ENCODE data around the gene ADPRH. TPM values are rescaled to one million over a fixed set of nuclear protein-coding genes. Genes with fewer than 3 reads are reported as not detected.
"Not testable (repeated sequence)": the region's sequence is repeated elsewhere in the genome, so short reads cannot be mapped to it uniquely, and the experiment has no call there.

ADPRH gene
- total RNA-seq, 1 donor = 7.3 TPM

DNA sequence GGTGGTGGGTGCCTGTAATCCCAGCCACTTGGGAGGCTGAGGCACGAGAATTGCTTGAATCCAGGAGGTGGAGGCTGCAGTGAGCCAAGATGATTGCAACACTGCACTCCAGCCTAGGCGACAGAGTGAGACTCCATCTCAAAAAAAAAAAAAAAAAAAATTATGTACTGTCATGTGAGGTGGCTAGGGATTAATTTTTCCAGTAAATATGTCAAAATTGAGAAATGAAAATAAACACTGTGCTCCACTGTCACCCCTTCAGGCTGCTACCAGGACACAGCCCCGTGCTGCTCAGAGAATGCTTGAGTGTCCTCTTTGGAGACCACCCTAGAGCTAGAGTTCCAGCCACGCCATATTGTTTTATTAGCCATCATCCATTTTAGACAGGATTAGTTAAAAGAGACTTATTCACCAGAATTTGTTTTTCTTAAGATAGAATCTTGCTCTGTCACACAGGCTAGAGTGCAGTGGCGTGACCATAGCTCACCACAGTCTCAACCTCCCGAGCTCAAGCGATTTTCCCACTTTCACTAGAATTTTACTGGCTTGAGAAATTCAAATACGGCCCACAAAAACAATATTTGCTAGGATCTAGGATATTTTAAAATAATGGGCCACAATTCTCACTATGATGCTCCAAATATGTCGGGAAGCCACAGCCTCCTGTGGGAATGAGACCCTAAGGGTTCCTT is 20.5 kb upstream of the ADPRH start:
- no peak for DNase-seq (ENCODE audit: low read depth in 2 of 3, low spot score in 2 of 3)

DNA sequence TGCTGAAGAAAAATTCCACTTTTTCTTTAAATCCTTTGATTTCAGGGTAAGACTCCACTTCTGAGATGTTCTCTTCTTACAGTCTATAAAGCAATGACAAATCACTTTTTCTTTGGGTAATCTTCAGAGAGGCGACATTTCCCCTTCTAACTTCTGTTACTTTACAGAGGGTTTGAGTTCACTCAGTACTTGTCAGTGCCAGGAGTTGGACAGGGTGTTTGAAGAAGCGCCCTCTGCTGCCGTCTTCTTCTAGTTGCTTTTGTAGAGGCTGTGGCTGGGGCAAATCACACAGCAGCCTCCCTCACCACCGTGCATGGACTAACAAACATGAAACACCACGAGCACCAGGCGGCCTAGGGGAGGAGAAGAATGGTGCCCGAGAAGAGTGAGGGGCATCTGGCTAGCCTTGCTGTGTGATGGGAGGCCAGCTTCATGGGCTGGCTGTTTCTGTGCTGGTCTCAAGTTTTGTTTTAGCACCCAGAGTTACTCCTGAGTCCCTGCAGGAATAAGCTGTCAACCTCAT is 19.8 kb upstream of the ADPRH start, which contains the start of gene CD80:
TSS of gene CD80 (minus strand) at position 174 of the 523 bp plus-strand sequence. CDS start 1,886 bp downstream, outside the sequence.
- DNase-seq (ENCODE audit: low read depth in 2 of 3, low spot score in 2 of 3) = peak in 2 of 3 donors; percentile 70 to 85

DNA sequence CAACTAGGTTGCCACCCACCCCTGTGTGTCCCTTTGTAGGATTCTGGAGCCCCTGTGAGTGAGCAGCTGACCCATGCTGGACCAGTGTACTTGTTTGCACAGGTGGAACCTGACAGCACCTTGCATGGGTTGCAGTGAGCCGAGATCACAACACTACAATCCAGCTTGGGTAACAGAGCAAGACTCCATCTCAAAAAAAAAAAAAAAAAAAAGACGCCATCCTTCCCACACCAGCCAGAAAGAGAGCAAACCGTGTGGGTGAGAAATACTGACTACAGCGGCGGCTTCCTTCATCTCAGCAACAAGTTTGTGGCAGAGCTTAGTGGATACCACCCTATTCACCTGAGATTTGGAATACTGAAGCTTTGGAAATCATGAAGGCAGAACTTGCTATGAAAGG is 19.1 kb upstream of the ADPRH start:
- DNase-seq (ENCODE audit: low read depth in 2 of 3, low spot score in 2 of 3) = no peak

DNA sequence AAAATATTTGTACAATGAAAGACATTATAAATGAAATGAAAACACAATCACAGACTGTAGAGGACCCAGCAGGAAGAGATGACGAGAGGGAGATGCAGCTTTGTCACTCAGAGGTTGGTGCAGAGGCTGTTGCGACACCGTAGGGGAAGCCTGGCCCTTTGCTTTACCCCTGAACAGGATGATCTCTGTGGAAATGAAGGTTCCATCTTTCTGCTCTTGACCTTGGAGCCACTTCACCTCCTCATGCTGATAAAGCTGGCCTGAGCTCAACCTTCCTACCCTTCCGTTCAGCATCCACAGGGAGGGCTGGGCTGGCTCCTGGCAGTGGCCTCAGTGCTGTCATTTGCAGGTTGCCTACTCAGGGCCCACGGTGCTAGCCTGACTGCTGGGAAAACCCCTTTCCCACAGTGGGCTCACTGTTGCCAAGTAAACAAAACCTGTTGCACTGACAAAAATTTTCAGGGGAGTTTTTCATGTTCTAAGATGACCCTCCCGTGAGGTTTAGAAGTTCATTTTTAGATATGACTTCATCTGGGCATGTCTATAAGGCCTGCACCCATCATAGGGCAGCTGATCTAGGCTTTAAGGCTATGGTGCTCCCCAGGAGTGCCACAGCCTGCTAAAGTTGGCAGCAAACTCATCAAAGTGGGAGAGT is 16.9 kb upstream of the ADPRH start:
- peak in 2 of 3 donors; percentile 59 to 63 for DNase-seq (ENCODE audit: low read depth in 2 of 3, low spot score in 2 of 3)

DNA sequence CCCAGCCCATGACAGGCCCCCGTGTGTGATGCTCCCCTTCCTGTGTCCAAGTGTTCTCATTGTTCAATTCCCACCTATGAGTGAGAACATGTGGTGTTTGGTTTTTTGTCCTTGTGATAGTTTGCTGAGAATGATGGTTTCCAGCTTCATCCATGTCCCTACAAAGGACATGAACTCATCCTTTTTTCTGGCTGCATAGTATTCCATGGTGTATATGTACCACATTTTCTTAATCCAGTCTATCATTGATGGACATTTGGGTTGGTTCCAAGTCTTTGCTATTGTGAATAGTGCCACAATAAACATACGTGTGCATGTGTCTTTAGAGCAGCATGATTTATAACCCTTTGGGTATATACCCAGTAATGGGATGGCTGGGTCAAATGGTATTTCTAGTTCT is 16.0 kb upstream of the ADPRH start:
- not testable (repeated sequence) for DNase-seq (ENCODE audit: low read depth in 2 of 3, low spot score in 2 of 3)

- no peak for DNase-seq (ENCODE audit: low read depth in 2 of 3, low spot score in 2 of 3)
Measured at GRCh38 chr3:119569156-119569555, 10.1 kb upstream of the ADPRH start.

DNA sequence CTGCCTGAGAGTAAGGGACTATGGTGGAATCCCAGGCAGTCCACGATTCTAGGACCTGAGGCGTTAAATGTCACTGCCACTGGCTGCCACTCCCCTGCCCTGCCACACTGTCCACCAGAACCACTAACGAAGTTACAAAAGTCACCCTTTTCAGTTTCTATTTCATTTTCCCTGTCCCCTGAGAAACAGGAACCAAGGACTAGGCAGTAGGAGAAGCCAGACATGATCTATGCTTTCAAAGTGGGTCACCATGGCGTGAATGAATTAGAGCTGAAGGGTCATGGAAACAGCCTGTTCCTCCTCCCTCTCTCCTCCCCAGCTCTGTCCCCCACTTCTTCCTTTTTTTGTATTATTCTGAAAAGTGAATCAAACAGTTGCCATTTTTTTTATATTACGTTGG is 9.1 kb upstream of the ADPRH start:
- DNase-seq (ENCODE audit: low read depth in 2 of 3, low spot score in 2 of 3) = peak in 2 of 3 donors; percentile 34 to 83

GRCh38 chr3:119571230-119571629 is 8.1 kb upstream of the ADPRH start:
- DNase-seq (ENCODE audit: low read depth in 2 of 3, low spot score in 2 of 3) = no peak

DNA sequence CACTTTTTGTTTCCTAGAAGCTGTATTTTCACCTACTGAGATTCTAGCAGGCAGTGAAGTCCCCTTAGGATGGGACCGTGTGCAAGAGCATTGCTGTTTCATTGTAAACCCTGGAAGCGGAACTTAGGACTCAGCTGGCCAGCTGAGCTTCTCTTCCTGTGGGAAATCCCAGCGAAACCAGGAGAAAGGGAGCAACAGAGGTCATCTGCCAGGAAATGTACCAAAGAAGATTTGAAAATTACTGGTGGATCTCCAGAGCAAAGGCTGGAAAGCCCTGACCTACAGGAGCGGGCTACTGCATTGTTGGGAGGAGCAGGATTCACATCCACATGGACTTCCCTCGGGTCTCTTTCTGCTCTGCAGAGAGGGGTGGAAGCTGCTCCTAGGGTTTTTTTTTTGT is 7.6 kb upstream of the ADPRH start:
- DNase-seq (ENCODE audit: low read depth in 2 of 3, low spot score in 2 of 3) = no peak

- no peak for DNase-seq (ENCODE audit: low read depth in 2 of 3, low spot score in 2 of 3)
Measured at GRCh38 chr3:119575507-119575906, 3.8 kb upstream of the ADPRH start.

DNA sequence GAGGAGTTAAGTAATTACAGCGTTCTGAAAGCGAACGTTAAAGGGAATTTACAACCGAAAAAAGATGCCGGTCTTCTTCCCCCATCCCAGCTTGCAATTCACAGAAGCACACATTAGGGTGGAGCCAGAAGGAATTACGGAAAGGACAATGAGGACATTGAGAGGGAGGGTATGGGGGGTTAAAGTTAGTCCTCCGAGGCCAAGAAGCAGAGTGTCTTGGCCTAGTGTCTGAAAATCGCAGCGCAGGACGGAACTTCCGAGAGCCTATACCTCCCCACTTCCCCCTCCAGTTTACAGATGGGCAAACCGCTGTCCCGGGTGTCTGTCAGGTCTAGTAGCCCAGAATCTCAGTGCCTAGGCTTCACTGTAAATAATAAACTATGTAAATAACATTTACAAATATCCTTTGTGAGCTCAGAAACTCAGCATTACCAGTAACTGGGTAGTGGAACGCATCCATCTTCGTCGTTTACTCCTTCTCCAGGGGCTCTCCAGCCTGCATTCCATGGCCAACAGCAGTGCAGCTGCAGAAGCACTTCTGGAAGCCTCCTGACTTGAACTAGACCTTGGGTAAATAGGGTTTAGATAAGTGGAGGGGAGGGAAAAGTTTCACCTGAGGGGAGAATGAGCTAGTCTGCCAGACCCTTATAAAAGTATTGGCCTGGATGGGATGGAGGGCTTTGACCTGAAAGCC is 922 bp downstream of the ADPRH start:
- DNase-seq (ENCODE audit: low read depth in 2 of 3, low spot score in 2 of 3) = peak in 2 of 3 donors; percentile 42 to 71

DNA sequence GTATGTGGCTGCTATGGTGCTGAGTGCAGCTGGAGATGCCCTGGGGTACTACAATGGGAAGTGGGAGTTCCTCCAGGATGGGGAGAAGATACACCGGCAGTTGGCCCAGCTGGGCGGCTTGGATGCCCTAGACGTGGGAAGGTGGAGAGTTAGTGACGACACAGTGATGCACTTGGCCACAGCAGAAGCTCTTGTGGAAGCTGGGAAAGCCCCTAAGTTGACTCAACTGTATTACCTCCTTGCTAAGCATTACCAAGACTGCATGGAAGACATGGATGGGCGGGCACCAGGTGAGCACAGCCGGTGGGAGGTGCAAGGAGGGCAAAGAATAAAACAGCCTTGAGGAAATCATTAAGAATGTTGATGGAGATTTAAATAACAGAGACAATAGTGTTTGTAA is 2.9 kb downstream of the ADPRH start:
- no peak for DNase-seq (ENCODE audit: low read depth in 2 of 3, low spot score in 2 of 3)

- no peak for DNase-seq (ENCODE audit: low read depth in 2 of 3, low spot score in 2 of 3)
Measured at GRCh38 chr3:119585208-119585607, 5.9 kb downstream of the ADPRH start.

DNA sequence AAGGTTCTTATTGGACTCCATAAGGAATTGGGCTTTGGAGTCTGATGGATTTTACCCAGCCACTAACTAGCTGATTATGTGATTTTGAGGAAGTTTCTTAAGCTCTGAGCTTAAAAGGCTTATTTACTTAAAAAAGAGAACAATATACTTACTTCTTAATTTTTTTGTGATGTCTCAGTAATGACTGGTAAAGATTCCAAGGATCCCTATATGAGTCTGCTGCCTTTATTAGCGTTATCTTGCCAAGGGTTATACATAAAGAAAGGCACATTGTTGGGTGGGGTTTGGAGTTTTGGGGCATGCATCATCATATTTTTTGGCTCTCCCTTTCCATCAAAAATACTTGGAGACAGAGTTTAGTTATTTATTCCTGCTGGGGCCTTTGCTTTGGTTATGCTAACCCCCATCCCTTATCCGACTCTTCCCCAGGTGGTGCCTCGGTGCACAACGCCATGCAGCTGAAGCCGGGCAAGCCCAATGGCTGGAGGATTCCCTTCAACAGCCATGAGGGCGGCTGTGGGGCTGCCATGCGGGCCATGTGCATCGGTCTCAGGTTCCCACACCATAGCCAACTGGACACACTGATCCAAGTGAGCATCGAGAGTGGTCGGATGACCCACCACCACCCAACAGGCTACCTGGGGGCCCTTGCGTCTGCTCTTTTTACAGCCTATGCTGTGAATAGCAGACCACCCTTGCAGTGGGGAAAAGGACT is 6.7 kb downstream of the ADPRH start:
- no peak for DNase-seq (ENCODE audit: low read depth in 2 of 3, low spot score in 2 of 3)

GRCh38 chr3:119586733-119587172 is 7.5 kb downstream of the ADPRH start:
- DNase-seq (ENCODE audit: low read depth in 2 of 3, low spot score in 2 of 3) = no peak

DNA sequence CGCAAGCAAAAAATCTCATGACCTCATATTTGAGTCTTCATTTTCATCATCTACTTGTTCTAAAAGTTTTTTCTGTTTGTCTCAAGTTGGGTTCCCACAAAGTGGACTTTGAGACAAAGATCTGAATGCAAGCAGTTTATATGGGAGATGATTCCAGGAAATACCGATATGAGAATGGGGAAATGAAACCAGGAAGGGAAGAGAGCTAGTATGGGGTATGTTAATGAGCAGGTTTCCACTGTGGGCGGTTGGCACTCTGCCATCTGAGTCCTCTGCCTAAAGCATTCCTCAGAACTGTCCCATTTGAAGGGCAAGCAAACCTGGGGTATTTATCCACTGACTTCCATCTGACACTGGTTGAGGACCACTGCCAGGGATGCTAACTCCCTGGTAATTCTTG is 8.8 kb downstream of the ADPRH start:
- DNase-seq (ENCODE audit: low read depth in 2 of 3, low spot score in 2 of 3) = no peak

GRCh38 chr3:119589102-119589773 is 9.9 kb downstream of the ADPRH start:
- no peak for DNase-seq (ENCODE audit: low read depth in 2 of 3, low spot score in 2 of 3)

- no peak for DNase-seq (ENCODE audit: low read depth in 2 of 3, low spot score in 2 of 3)
Measured at GRCh38 chr3:119590706-119591105, 11.4 kb downstream of the ADPRH start.

DNA sequence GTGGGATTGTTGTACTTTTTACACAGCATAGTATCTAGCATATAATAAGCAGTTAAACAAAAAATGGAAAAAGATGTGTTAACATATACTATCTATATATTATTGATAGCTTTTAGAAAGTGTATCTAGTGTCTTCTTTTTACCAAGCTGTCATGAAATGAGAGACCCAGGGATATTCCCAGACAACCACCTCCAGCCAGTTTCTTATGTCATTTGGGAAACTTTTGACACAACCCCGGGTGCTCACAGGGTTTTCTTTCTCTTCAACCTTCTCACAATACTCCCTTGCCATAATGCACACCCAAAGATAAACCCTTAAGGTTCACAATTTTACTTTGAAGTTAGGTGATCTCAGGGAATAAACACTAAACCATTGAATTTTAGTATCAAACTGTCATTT is 13.6 kb downstream of the ADPRH start:
- DNase-seq (ENCODE audit: low read depth in 2 of 3, low spot score in 2 of 3) = no peak

GRCh38 chr3:119594066-119594465 is 14.8 kb downstream of the ADPRH start:
- no peak for DNase-seq (ENCODE audit: low read depth in 2 of 3, low spot score in 2 of 3)

Measured in hematopoietic multipotent progenitor cell (in vitro differentiated cells).